HEK293T (cell line): ENCODE data around the gene CCDC15.

Source experiments
- CTCF ChIA-PET: fragments of 350-600 bp; formaldehyde crosslinking; extraction: SDS; loops from one replicate; lab custom pipeline; 2021; ENCODE audit warnings: antibody characterized with exemption, inconsistent platforms; lab: Yijun Ruan, JAX
- POLR2A ChIA-PET: fragments of 350-600 bp; formaldehyde crosslinking; extraction: SDS; loops from one replicate; lab custom pipeline; 2020; ENCODE audit warnings: antibody characterized with exemption, inconsistent platforms; lab: Yijun Ruan, JAX
- DNase-seq: peaks from one replicate; pipeline ENCODE4 v3.0.0; 2012; ENCODE audit warnings: mixed read lengths; ENCODE audit errors: extremely low spot score
- ARNT ChIP-seq: fragments of 450-650 bp; IDR thresholded peaks from 2 replicates; pipeline ENCODE4 v1.6.1; 2017; ENCODE audit warnings: mild to moderate bottlenecking
- BHLHE40 ChIP-seq: fragments of 450-650 bp; IDR thresholded peaks from 2 replicates; pipeline ENCODE4 v1.6.1; 2016; ENCODE audit warnings: mild to moderate bottlenecking, moderate library complexity, borderline replicate concordance
- CTBP1 ChIP-seq: fragments of 450-650 bp; IDR thresholded peaks from 2 replicates; pipeline ENCODE4 v1.6.1; 2016; ENCODE audit warnings: borderline replicate concordance
- ELF4 ChIP-seq: fragments of 450-650 bp; IDR thresholded peaks from 2 replicates; pipeline ENCODE4 v1.6.1; 2017; ENCODE audit warnings: antibody characterized with exemption
- FOXA1 ChIP-seq: fragments of 450-650 bp; IDR thresholded peaks from 2 replicates; pipeline ENCODE4 v1.6.1; 2016; ENCODE audit warnings: mild to moderate bottlenecking
- FOXK2 ChIP-seq: fragments of 450-650 bp; IDR thresholded peaks from 2 replicates; pipeline ENCODE4 v1.6.1; 2016; ENCODE audit warnings: mild to moderate bottlenecking
- FOXM1 ChIP-seq: fragments of 450-650 bp; IDR thresholded peaks from 2 replicates; pipeline ENCODE4 v1.6.1; 2017; ENCODE audit warnings: mild to moderate bottlenecking, borderline replicate concordance
- HDGF ChIP-seq: fragments of 450-650 bp; IDR thresholded peaks from 2 replicates; pipeline ENCODE4 v1.6.1; 2017; ENCODE audit warnings: antibody characterized with exemption, borderline replicate concordance
- L3MBTL2 ChIP-seq: fragments of 450-650 bp; conservative IDR thresholded peaks from 2 replicates; pipeline ENCODE4 v1.6.1; 2016; ENCODE audit warnings: mild to moderate bottlenecking
- LEF1 ChIP-seq: fragments of 450-650 bp; IDR thresholded peaks from 2 replicates; pipeline ENCODE4 v1.6.1; 2017; ENCODE audit warnings: mild to moderate bottlenecking, borderline replicate concordance
- NFRKB ChIP-seq: fragments of 450-650 bp; IDR thresholded peaks from 2 replicates; pipeline ENCODE4 v1.6.1; 2016; ENCODE audit warnings: mild to moderate bottlenecking, moderate library complexity
- SP1 ChIP-seq: fragments of 450-650 bp; IDR thresholded peaks from 2 replicates; pipeline ENCODE4 v1.6.1; 2017
- SUZ12 ChIP-seq: fragments of 450-650 bp; IDR thresholded peaks from 2 replicates; pipeline ENCODE4 v1.6.1; 2016; ENCODE audit warnings: mild to moderate bottlenecking
- TARDBP ChIP-seq: fragments of 450-650 bp; IDR thresholded peaks from 2 replicates; pipeline ENCODE4 v1.6.1; 2016
- ZNF384 ChIP-seq: fragments of 450-650 bp; IDR thresholded peaks from 2 replicates; pipeline ENCODE4 v1.6.1; 2016
- TF ChIP-seq, protein P1 (sequence below): fragments of 450-650 bp; IDR thresholded peaks from 2 replicates; pipeline ENCODE4 v1.6.1; 2016

Gene CCDC15

DNA sequence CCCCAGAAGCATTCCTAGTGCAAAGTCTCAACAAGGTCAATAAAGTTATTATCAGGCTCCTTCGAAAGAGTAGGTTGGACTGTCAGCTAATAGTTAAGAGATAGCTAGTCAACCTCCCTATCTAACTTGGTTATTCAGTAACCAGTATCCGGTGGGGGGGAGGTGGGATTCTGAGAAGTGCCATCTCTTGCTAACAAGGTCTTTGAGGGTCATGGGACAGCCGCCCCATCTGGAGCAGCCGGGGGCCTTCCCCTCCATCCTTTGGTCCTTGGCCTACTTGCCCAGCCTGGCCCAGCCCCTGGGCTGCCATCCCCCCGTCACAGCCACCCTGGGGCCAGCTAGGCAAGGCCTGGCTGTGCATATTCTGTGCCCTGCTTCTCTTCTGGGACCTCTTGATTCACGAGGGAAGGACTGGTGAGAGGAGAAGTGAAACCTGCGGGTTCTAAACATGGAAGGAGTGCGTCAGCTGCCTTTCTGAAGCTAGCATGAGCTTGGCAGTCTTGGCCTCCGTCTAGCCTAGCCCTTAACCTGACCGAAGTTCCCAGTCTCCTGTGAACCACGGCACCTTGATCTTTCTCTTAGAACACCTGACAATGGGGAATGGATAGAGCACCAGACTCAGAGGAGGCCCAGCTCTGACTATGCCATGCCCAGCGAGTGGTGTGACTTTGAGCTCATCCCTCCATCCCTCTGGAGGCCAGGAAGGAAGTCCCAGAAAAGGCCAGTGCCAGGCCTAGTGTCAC is 118.4 kb downstream of the CCDC15 start:
- TF ChIP-seq SUZ12: no peak
- TF ChIP-seq ELF4: no peak
- TF ChIP-seq FOXA1: no peak
- TF ChIP-seq NFRKB: no peak
- TF ChIP-seq FOXM1: no peak
- no peak for TF ChIP-seq HDGF
- no peak for TF ChIP-seq FOXK2
- TF ChIP-seq LEF1: no peak
- TF ChIP-seq BHLHE40: no peak
- no peak for TF ChIP-seq SP1
- TF ChIP-seq, protein P1, sequence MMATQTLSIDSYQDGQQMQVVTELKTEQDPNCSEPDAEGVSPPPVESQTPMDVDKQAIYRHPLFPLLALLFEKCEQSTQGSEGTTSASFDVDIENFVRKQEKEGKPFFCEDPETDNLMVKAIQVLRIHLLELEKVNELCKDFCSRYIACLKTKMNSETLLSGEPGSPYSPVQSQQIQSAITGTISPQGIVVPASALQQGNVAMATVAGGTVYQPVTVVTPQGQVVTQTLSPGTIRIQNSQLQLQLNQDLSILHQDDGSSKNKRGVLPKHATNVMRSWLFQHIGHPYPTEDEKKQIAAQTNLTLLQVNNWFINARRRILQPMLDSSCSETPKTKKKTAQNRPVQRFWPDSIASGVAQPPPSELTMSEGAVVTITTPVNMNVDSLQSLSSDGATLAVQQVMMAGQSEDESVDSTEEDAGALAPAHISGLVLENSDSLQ: no peak
- TF ChIP-seq TARDBP: no peak
- TF ChIP-seq ARNT: no peak
- CTCF ChIA-PET: no interaction called here
- DNase-seq: no peak
- POLR2A ChIA-PET: no interaction called here

DNA sequence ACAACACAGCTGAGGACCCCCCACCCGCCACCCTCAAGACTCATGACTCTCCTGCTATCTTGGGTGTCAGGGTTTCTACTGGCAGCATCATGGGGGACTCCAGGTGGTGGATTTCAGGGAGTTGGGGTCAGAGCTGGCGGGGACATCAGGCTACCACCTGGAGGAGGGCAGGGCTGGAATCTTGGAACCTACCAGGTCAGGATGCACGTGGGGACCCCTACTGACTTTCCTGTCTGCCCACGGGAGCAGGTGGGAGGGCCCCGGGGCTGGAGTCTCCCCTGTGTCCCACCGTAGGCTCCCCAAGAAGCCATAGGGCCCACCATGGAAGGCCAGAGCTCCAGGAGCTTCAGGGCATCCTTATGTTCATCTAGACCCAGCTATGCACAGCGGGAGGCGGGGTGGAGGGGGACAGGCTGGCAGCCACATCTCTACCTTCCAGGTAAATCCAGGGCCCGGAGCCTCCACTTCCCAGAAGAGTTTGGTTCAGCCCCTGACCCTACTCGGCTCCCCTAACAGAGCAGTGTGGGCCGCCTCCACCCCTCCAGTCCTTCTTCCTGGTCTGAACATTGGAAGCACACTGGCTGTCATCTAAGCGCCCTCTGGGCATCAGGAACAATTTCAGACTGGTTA is 119.1 kb downstream of the CCDC15 start:
- CTCF ChIA-PET: no interaction called here
- no peak for TF ChIP-seq ARNT
- no peak for TF ChIP-seq FOXK2
- TF ChIP-seq LEF1: no peak
- no peak for TF ChIP-seq FOXM1
- TF ChIP-seq, protein P1: no peak
- DNase-seq: no peak
- POLR2A ChIA-PET: no interaction called here

DNA sequence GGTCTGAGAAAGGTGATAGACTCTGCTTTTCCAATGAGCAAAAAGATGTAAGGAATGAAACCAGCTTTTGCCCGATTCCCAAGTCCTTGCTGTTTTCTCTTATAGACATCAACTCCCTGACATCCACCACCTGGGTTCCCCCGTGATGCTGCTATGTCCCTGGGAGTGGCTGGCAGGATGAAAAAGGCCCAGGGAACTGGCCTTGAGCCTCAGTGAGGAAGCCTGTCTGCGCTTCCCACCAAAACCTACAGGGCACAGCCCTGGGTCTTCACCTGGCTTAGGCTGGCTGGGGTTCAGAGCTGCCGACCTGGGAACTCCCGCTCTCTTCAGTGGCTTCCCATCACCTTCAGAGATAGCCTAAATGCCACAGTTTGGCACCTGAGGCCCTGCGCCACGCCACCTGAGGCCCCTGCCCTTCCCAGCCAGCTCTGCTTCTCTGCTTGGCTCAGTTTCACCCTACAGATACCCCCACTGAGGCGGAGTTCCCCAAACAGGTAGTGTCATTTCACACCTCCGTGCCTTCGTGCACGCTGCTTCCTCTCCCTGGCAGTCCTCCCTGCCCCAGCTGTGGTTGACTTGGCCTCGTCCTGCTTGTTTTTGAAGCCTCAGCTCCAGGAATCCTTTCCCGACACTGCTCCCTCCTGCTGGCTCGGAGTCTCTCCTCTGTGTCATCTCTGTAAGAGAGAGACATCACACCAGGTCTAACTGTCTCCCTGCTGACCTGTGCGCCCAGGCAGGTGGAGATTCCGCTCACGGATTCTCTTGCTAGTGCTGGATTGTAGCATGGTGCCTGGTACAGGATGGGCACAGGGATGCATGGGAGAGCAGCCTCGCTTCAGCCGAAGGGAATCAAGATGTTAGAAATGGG is 119.8 kb downstream of the CCDC15 start:
- DNase-seq: no peak
- TF ChIP-seq FOXM1: no peak
- TF ChIP-seq, protein P1: no peak
- TF ChIP-seq ZNF384: no peak
- no peak for TF ChIP-seq SUZ12
- TF ChIP-seq FOXA1: no peak
- ChIA-PET POLR2A (no interaction called here), CTCF (interaction anchor here (0.6 kb wide), 1 partner anchor 357 kb away, joined by 3 read pairs; no protein-coding TSS in a partner anchor)

DNA sequence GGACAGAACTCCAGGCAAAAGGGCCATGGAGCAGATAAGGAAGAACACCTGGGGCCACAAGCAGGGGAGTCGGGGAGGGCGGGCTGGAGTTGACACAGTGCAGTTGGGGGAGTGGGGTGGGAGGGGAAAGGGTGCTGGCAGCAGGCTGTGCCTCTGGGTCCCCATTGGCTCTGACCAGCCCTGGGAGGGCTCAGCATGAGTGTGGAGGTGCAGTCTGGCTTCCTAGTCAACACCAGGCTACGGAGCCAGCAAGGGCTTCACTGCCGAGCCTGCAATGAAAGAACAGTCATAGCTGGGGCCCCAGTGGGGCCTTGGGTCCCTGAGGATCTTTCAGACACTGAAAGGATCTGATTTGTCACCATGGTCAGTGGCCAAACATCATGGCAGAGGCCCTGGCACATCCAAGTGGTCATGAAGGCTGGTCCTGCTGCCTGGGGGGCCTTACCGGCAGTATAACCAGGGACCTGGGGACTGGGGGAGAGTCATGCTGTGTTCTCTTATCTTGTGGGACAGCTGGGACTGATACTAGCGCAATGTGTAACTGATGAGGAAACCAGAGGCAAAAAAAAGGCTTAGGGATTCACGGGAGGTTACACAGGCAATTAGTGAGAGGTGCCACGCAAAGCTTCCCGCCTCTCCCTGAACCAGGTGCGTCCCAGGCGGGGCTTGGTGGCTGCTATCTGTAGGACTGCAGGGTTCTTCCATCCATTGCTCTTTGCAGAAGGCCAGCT is 120.7 kb downstream of the CCDC15 start:
- CTCF ChIA-PET: interaction anchor here (0.6 kb wide), 1 partner anchor 356 kb away, joined by 3 read pairs; no protein-coding TSS in a partner anchor
- no peak for DNase-seq
- TF ChIP-seq FOXA1 (no peak), FOXK2 (no peak), ARNT (no peak), ELF4 (no peak), NFRKB (no peak), HDGF (no peak), SP1 (no peak), TARDBP (no peak), LEF1 (no peak), BHLHE40 (no peak), FOXM1 (no peak), L3MBTL2 (no peak), ZNF384 (no peak), SUZ12 (no peak), CTBP1 (no peak)
- TF ChIP-seq, protein P1: no peak
- POLR2A ChIA-PET: no interaction called here

GRCh38 chr11:125075242-125075625 is 121.2 kb downstream of the CCDC15 start:
- DNase-seq: no peak
- ChIA-PET POLR2A (no interaction called here), CTCF (no interaction called here)
- TF ChIP-seq SUZ12 (no peak), L3MBTL2 (no peak), ARNT (no peak), ZNF384 (no peak), CTBP1 (no peak), HDGF (no peak), NFRKB (no peak), TARDBP (no peak), BHLHE40 (no peak), SP1 (no peak), LEF1 (no peak)
